Fibroblast of skin of left quadriceps (primary cell): ENCODE data around the gene MYEOV.

Source experiments
- DNase-seq, 2 experiments: peaks; one replicate each; pipeline ENCODE4 v3.0.0-alpha.2; 2013; ENCODE audit warnings: low read depth in 2 of 2

Gene MYEOV

DNA sequence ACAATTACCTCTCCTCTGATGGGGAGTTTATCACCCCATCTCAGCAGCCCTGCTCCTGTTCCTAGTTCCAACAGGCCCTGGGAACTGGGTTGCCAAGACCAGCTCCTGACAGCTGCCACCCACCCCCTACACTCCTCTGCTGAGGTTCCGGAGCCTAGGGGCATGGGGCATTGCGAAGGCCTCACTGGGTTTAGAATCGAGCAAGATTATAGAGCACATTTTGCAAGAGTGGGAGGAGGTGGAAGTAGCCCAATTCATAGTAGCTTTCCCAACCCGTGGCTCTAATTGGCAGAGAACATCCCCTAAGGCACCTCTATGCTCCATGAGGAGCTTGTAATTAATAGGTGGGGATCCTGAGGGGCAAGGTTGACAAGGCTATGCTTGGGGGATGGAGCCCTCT, 23.0 kb downstream of the MYEOV start:
- DNase-seq: no peak

DNA sequence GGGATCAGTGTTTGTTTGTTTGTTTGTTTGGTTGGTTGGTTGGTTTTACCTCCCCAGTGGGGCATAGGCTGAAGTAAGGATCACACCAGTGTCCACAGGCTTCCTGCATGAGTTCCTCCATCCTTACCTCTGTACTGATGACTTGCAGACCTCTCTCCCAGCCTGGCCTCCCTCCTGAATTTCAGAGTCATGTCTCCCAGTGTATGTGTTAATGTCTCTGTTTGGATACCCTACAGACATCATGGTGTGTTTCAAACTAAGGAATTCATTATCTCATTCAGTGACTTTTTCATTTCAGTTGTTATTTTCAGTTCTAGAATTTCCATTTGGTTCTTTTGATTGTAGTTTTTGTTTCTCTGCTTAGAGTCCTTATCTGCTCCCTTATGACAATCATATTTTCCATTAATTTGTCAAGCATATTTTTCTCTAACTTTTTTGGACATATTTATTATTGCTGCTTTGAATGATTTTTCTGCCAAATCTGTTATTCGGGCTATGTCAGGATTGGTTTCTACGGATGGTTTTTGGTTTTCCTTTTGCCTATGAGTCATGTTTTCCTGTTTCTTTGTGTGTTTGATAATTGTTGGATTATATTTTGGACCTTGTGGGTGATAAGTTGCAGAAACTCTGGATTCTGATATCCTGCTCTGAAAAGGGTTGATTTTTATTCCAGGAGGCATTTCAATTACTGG, 23.6 kb downstream of the MYEOV start:
- no peak for DNase-seq

DNA sequence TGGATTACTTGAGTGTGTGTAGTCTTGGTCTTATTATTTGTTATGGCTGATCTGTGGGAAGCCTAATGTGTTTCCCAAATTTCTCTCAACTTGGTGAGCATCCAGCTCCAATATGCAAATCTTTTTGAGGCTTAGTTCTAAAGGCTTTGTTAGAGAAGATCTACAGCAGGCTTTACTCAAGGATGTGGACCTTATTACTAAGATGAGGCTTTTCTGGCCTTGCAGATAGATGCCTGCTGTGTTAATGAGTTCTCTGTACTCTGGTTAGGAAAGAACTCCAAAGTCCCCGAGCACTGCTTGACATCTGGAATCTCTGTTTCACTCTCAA, 24.1 kb downstream of the MYEOV start:
- DNase-seq: no peak

DNA sequence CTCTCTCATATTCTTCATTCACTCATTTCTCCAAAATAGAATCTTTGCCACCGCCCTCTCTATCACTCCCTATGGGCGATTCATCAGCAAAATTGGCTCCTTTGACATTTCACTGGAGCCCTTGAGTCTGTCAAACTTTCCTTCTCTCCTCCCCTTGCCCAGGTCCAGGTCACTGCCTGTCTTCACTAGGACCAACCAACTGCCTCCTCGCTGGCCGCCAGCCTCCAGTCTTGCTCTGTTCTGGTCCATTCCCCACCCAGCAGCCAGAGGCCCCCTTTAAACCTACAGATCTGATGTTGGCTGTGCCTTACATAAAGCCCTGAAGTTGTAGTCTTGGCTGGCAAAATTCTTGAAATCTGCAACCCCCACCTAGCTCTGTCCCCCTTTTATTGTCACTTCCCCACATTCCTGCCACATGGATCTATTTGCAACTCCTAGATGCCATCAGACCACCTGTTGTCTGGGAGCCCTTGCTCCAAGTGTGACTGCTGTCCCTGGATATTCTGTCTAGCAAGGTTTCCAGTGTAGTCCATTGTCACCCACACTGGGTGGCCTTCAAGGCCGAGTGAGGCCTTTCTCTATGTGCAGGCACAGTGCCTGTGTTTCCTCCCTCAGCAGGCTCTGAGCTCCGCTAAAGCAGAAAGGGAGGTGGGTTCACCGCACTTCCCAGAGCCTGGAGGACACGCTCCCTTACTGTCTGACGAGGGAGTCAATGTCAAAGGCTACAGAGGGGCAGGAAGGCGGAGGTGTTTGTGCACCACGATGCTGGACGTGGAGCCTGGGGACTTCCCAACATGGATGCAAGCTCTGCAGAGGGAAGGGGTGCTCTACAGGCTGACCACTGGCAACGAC, 25.5 kb downstream of the MYEOV start:
- no peak for DNase-seq

DNA sequence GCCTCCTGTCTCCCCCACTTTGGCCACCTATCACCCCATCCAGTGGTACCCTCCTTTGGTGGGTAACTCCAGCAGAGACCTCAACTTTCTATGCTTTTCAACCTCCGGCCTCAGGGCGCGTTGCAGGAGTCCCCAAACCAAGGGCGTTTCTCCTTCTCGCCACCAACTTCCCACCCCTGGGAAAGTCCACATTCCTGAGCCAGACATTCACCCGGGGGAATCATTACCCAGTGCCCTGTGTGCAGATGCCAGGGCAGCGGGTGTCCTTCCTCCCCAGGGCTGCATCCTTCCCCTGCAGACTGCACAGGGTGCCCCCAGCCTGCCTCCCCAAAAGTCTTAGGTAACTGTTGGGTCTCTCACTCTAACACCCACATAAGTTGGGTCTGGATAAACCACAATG, 26.4 kb downstream of the MYEOV start:
- DNase-seq: no peak

DNA sequence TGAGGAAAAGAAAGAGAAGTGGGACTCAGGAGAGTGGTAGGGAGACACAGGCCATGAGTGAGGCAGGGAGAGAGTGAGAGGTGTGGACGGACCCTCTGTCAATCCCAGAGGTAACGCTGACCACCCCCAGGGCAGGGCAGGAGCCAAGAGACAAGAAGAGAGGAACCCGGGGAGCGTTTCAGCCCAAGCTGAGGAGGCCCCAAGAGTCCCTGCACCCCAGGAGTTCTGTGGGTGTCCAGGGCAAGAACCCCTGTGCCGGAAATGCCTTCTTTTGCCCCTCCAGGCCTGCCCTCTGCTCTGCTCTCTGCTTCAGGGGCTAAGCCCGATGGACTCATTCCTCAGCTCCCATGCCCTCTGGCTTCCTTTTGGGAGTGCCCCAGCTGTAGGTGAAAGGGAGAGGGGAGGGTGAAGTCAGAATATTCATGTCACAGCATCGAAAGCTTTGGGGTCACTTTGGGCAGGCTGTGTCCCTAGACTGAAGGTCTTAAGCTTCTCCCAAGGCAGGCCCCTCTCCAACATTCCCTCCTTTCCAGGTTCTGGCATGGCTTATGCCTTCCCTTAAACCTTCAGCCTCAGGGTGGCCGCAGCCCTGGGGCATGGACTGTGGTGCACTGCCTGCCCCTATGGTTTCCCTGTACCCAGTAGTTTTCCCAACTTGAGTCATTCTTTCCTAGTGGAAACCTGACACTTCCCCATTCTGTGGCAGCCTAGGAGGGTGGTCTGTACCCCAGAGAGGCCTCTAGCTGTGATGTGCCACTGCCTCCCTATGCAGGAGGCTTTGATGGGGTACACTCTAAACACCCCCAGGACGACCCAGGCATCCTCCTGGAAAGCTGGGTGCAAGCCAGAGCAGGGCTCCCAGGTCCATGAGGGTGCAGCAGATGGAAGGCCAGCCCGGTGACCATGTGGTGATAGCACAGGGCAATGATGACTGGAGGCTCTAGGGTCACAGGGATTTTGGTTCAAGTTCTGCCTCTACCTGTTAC, 27.1 kb downstream of the MYEOV start:
- no peak for DNase-seq

DNA sequence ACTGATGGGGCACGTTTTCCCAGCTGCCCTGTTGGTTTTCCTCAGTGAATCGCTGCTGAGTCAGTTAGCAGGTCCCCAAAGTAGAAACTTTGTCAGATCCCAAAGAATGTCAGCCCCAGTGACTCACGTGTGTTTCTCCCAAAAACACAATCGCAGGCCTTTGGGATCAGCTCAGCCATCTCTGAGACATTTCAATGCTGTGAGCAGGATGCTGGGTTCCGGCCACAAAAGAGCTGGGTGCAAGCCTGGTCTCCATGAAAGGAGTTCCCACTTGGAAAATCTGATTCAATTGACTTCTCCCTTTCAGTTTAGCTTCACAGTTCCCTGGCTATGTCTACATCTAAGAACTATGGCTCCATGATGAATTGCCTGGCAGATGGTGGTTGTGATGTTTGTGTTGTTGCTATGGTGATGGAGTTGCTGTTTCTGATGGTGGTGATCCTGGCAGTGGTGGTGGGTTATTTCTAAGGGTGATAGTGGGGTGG, 28.0 kb downstream of the MYEOV start:
- peak; percentile 69 to 72 for DNase-seq

DNA sequence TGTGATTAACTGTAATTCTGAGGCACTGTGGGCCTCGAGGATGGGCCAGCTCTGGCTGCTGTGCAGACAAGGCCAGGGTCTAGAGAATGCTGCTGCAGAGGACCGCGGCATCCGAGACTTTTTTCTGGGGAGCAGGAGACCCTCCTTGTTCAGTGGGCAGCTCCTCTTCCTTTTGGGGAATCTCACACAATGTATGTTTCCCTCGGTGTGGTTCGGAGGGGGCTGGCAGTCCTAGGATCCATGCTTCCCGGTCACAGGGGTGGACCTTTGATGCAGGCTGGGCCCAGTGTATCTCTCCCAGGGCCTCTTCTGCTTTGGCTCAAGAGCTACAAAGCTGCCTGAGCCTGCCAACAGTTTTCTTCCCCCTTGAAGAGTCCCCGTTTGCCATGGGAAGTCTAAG, 31.5 kb downstream of the MYEOV start:
- no peak for DNase-seq

DNA sequence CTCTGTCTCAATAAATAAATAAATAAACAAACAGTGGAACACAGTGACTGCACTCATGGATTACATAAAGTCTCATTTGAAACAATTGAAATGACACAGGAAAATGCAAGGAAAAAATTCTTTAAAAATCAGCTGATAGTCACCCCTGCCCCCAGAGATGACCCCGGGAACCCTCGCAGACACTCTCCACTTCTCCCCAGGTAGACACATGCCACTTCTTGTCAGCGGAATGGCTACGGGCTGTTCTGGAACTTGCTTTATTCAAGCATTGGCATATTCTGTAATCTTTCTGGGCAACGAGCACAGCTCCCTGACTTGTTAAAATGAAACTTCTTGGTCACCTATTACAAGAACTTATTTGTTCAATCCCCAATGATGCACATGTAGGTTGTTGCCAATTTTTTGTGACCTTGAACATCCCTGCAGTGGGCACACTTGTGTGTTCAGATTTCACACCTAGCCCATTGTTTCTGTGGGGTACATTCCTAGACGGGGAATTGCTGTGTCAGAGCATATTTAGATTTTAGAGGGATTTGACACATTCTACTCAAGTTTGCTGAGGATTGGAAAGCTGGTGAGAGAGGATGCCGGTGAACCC, 32.8 kb downstream of the MYEOV start:
- DNase-seq: no peak

DNA sequence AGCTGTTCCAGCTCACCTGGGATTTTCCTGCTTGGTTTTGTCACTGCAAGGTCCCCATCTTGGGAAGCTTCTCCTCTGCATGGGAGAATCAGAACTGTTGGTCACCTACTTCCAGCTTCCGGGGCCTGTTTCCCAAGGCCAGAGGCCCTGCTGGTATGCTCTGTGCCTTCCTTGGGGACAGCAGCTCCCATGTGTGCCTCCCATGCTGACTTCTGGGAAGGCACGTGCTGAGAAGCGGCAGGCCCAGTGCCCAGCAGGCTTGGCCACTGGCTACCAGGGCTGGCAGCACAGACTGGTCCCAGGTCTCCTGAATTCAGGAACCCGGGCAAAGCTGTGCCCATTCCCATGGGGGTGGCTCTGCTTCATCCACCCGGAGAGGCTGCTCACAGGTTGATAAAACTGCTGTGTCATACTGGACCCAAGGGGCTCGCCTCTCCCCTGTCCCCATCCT, 33.8 kb downstream of the MYEOV start:
- DNase-seq: no peak

DNA sequence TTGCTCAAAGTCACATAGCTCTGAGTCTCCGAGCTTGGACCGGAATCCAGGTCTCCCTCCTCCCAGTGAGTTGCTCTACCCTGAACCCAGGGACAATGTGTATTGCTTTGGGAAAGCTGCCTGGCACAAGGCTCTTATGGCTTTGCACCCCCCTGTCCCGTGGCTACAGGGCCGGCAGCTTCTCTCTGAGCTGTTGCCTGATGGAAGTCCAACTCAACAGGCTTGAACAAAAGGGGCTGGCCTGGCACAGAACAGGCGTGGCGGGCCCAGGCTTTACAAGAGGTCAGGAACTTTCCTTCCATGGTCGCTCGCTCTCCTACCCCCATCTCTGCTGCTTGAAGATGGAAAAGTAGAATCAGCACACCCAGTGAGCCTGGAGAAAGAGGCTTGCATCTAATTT, 34.3 kb downstream of the MYEOV start:
- no peak for DNase-seq

DNA sequence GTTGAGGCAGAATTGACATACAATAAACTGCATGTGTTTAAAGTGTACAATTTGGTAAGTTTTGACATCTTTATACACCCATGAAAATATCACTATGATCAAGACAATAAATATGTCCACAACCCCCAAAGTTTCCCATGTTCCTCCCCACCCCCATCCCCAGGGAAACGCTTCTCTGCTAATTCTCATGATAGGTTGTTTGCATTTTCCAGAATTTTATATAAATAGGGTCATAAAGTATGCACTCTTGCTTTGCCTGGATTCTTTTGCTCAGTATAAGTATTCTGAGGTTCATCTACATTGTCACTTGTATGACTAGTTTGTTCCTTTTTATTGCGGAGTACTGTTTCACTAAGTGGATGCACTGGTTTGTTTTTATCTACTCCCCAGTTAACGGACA, 35.6 kb downstream of the MYEOV start:
- no peak for DNase-seq

DNA sequence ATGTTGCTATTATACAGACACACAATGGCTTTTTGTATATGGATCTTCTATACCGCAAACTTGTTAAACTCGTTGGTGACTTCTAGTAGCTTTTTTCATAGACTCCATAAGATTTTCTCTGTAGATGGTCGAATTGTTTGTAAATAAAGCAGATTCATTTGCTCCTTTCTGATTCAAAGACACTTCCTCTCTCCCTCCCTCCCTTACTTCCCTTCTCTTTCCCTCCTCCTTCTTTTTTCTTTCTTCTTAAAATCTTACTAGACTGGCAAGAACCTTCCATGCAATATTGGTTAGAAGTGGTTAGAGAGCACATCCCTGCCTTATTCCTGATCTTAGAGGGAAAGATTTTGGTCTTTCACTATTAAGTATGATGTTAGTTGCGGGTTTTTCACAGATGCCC, 36.4 kb downstream of the MYEOV start:
- DNase-seq: no peak

DNA sequence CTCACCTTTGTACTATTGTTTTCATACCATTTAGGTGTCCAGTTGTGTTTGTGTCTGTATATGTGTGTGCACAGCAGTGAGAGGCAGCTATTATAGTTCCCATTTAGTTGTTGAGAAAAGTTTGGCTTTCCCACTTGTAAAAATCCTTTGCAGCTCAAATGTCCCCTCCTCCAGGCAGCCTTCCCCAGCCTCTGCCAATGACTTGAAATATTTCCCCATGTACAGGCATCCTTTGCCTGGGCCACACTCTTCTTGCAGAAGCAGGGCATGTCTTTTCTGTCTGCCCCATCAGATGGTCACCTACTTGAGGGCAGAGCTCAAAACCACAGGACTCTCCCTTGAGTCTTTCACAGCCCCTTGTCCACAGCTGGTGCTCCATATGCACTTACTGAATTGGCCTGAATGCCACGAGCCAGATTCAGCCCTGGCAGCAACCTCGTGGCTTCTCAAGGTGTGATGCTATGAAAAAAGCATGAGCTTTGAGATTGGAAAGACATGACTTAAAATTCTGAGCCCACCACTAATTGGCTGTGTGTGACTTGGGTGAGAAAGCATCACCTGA, 39.3 kb downstream of the MYEOV start:
- DNase-seq: no peak

DNA sequence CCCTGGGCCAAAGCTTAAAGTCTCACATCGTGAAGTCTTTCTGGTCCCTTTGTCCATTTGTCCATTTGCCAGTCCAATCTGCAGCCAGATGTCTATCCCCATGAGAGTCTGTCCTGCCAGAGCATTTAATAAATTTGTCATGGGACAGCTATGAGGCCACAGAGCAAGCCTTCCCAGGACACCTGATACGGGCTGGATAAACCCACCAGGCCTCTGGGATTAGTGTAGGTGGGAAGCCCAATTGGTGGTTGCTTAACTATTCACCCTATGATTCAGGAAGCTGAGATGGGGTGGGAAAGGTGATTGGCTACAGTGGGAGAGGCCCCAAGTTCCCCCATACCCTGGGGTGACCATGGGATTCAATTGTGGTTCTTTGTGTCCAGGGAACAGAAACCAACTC, 39.9 kb downstream of the MYEOV start:
- no peak for DNase-seq

DNA sequence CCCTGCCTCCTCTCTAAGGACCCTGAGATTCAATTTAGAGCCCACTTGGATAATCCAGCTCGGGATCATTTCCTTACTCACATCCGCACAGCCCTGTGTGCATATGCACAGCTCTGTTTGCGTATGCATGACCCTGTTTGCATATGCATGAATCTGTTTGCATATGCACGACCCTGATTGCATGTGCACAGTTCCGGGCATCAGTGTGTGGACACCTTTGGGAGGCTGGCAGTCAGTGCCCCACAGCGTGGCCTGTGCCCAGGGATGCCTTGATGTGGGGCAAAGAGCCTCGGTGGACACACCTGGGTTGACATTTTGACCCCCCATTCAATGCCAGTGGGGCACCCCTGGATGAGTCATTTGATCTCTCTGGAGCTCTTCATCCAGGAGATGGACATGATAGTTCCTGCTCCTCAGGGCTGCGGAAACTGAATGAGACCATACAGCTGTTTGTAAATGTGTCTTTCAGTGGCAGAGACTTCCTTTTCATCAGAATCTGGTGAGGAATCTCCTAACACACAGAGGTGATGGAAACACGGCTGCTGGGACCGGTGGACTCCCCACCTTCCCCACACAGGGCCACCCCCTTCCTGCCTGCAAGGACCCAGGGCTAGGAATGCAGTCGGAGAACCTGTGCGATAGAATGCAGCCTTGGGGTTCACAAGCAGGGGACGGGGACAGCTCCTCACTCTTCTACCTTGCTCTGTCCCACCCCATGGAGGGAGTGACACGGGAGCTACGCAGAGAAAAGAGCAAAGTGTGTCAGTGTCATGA, 41.2 kb downstream of the MYEOV start:
- DNase-seq: no peak

DNA sequence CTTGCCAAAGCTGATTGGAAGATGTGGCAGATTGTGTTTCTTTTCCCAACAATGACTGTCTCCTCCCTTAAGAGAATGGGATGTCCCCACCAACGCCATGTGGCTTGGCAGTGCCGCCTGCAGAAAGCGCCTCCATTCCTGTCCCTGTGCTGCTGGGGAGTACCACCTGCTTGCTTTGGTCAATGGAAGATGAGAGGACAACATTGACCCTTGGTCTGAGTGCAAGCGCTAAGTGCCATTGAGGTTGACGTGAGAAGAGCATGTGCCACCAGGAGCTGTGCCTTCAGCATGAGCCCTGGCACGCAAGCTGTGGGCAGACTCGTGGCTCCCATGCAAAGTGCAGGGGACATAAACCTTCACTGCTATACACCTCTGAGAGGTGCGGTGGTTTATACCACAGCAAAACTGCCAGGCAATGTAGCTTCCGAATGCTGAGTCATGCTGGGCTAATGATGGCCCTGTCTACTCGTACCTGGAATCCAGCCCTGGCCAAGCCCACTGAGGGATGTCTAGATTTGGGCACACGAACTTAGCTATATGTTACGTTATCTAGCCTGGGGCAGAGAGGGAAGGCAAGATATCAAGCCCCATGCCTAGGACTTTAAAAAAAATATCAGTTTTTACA, 41.9 kb downstream of the MYEOV start:
- DNase-seq: no peak

DNA sequence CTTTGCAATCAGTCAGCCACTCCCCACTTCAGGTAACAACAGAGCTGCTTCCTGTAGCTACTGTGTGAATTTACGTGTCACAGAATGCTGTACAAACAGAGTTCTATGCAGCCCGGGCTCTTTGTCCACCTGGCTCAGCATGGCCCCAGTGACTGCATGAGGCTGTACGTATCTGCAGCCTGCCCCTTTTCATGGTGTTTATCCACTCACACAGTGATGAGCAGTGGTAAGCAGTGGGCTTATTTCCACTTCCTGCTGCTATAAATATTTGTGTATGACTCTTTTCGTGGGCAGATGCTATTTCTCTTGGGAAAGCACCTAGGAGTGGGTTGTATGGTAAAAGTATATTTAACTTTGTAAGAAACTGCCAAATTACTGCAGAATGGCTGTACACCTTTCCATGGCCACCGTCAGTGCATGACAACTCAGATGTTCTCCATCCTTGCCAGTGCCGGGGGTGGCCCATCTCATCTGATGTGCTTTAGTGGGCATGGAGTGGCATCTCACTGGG, 43.3 kb downstream of the MYEOV start:
- no peak for DNase-seq

DNA sequence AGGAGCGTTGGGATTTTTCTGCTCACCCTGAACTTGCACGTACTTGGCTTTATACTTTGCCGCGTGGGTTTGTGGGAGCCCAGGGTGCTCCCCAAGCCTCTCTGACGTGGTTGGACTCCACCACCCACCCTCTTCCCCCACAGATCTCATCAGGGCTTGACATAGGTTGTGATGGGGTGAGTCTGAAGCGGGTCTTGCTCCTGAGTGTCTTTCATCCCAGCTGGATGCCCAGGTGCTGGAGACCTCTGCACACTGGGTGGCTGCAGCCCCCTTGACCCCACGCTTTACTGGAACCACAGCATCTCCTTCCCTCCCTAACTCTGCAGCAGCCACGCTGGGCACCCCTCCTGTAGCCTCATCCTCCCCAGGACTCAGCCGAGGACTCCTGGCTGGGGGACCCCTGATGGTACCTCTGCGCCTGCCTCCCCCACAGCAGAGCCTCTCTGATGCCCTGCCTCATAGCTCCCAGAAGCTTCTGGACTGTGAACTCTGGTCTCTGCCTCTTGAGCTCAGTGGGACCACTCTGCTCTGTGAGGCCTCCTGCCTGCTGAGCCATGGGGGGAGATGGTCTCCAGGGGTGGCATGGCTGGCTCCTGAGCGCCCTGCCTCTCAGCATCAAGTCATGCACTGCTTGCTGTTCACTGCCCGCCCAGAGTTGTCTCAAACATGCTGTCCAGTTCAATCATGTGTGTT, 45.2 kb downstream of the MYEOV start:
- DNase-seq: no peak
